Measurements from ENCODE around the gene SPATA31C1. TPM values are rescaled to one million over a fixed set of nuclear protein-coding genes. Genes with fewer than 3 reads are reported as not detected.
A peak's percentile ranks its signal among the peaks of the same experiment; 100 is the strongest.

The SPATA31C1 gene
- total RNA-seq, 2 experiments from 2014 or later: not detected

DNA sequence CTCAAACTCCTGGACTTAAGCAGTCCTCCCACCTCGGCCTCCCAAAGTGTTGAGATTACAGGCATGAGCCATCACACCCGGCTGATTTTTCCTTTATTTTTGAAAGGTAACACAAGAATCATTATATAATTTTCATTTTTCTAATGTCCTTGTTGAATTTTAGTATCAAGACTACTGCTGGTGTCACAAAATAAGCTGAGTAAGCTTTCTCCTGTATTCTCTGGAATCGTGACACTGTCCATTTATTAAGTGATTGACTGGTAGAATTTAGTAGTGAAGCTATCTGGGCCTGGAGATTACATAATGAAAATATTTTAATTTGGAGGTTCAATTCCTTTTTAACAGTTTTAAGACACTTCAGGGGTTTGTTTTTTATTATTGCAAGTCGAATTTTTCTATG is 47.1 kb downstream of the SPATA31C1 start:
- Mint-ChIP-seq H3K9me3 (no peaks in the 10 kb centered on the region), H3K36me3 (ENCODE audit: low read depth) (no peaks in the 10 kb centered on the region), H3K27me3 (peaks cover 11% of the 10 kb centered on the region), H3K4me1 (no peaks in the 10 kb centered on the region), H3K4me3 (no peak overlapping the region), H3K27ac (no peak overlapping the region)
- DNase-seq: no peak
- ChIA-PET POLR2A (interaction anchor here (1.0 kb wide), 1 partner anchor 16 kb away, joined by 3 read pairs; no protein-coding TSS in a partner anchor), CTCF (interaction anchor here (1.6 kb wide), 1 partner anchor 16 kb away, joined by 3 read pairs; no protein-coding TSS in a partner anchor)

GRCh38 chr9:87968155-87968554 is 50.4 kb downstream of the SPATA31C1 start:
- ChIA-PET CTCF (no interaction called here), POLR2A (no interaction called here)
- DNase-seq: no peak
- Mint-ChIP-seq H3K4me3 (no peak overlapping the region), H3K9me3 (no peaks in the 10 kb centered on the region), H3K36me3 (ENCODE audit: low read depth) (no peaks in the 10 kb centered on the region), H3K4me1 (no peaks in the 10 kb centered on the region), H3K27me3 (no peaks in the 10 kb centered on the region), H3K27ac (no peak overlapping the region)

DNA sequence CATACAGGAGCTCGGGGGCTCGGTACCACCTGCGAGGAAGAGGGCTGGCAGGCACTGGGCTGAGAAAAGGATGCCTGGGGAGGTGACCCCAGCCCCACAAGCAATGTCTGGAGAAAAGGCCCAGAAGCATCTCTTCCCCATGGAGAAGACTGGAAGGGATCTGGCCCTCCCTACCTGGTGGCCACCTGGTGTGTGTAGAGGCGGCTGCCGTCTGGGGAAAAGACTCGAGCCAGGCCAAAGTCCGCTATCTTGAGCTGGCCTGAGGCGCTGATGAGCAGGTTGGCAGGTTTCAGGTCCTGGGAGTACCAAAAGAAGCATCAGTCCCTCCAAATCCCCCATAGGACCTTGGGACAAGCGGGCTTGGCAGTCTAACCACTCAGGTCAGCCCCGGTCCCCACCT is 52.8 kb downstream of the SPATA31C1 start:
- no peak for DNase-seq
- peaks cover 2% of the 10 kb centered on the region for H3K27me3 Mint-ChIP-seq
- no peak overlapping the region for H3K4me3 Mint-ChIP-seq
- ChIA-PET CTCF (no interaction called here), POLR2A (no interaction called here)
- H3K36me3 Mint-ChIP-seq (ENCODE audit: low read depth): peaks cover 2% of the 10 kb centered on the region
- H3K4me1 Mint-ChIP-seq: peaks cover 14% of the 10 kb centered on the region
- no peak overlapping the region for H3K27ac Mint-ChIP-seq
- H3K9me3 Mint-ChIP-seq: no peaks in the 10 kb centered on the region

DNA sequence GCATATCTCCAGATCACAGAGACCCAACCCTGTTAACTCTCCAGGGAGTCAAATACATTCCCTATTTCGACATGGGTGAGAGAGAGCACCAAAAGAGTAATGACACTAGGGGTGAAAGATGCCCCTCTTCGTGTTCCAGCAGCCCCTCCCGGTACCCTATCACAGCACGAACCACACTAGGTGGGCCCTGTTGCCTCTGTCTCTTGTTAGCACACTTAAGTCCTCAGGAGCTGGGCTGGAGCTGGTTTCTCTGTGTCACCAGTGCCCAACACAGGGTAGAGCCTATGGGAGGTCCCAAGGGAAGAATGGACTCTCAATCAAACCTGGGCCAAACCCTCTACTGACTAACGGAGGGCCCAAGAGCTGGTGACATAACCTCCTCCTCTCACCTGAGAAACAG is 55.4 kb downstream of the SPATA31C1 start:
- peaks cover 14% of the 10 kb centered on the region for H3K4me1 Mint-ChIP-seq
- H3K4me3 Mint-ChIP-seq: peak overlapping the region; percentile 93
- DNase-seq: no peak
- H3K9me3 Mint-ChIP-seq: no peaks in the 10 kb centered on the region
- CTCF ChIA-PET: interaction anchor here (1.9 kb wide), 1 partner anchor 25 kb away, joined by 4 read pairs; no protein-coding TSS in a partner anchor
- peaks cover 2% of the 10 kb centered on the region for H3K27me3 Mint-ChIP-seq
- H3K27ac Mint-ChIP-seq: no peak overlapping the region
- peaks cover 2% of the 10 kb centered on the region for H3K36me3 Mint-ChIP-seq (ENCODE audit: low read depth)
- POLR2A ChIA-PET: interaction anchor here (0.7 kb wide), 1 partner anchor 206 kb away, joined by 3 read pairs; no protein-coding TSS in a partner anchor

Other genes with a start within 250 kb of the SPATA31C1 start
- 10 to 100 TPM; 12.1 to 12.9 TPM for gene CTSL, start 191.8 kb upstream of the SPATA31C1 start, total RNA-seq
- gene SPATA31E1, start 35.1 kb upstream of the SPATA31C1 start, total RNA-seq: not detected
- gene CDK20, start 56.6 kb downstream of the SPATA31C1 start, total RNA-seq: 1 to 10 TPM; 1.0 to 1.1 TPM
- not detected for gene SPATA31C2, start 220.5 kb downstream of the SPATA31C1 start, total RNA-seq

Measured in activated CD4-positive, alpha-beta memory T cell treated with anti-CD3 and anti-CD28 coated beads, Interleukin-2, amount 10 ng/mL, durations not matched to agents 7 days and 5 days (primary cell).